ENCODE measurements around the gene KRT17.
"Not testable (repeated sequence)": the region's sequence is repeated elsewhere in the genome, so short reads cannot be mapped to it uniquely, and the experiment has no call there.

Gene KRT17

GRCh38 chr17:41653892-41654677 is 29.7 kb upstream of the KRT17 start:
- no peak for DNase-seq

DNA sequence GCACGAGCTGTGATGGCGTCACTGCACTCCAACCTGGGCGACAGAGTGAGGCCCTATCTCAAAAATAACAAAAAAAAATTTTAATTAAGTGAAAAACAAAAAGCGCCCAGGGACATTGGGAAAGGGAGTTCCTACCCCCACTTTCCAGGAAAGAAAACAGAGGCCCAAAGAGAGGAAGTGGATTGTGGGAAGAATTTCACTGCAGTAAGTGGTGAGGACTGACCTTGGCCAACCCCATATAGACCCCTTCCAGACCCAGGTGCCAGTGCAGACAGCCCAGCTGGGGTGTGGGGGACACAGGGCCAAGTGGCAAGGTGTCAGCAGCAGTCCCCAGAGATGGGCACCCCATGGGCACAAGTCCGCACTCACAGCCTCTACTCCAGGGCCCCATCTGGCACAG is 29.0 kb upstream of the KRT17 start:
- no peak for DNase-seq

GRCh38 chr17:41652461-41652970 is 28.1 kb upstream of the KRT17 start:
- DNase-seq, result no peak

DNA sequence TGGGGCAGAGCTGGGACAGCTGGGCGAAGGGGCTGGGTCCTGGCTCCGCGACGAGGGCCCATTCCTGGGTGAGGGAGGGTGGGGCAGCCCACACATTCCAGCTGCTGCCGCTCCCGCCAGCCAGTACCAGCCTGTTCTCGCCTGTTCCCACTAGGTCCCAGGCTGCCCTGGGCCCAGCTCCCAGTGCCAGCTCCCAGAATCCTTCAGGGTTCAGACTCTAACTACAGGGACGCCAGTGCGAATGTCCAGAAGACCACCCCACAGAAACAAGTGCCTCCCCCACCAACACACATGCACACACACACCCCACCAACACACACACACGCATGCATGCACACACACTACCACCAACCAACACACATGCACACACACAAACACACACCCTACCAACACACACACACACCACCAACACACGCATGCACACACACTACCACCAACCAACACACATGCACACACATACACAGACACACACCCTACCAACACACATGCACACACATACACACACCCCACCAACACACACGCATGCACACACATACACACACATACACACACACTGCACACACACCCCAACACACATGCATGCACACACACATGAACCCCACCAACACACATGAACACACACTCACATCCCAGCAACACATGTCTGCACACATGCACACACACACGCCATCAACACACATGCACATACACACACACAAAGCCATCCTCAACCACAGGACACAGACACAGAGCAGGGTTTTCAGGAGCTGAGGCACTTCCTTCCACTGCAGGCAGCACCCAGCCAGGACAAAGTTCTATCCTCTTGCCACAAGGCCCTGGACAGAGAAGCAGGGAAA is 27.5 kb upstream of the KRT17 start:
- DNase-seq, result no peak

DNA sequence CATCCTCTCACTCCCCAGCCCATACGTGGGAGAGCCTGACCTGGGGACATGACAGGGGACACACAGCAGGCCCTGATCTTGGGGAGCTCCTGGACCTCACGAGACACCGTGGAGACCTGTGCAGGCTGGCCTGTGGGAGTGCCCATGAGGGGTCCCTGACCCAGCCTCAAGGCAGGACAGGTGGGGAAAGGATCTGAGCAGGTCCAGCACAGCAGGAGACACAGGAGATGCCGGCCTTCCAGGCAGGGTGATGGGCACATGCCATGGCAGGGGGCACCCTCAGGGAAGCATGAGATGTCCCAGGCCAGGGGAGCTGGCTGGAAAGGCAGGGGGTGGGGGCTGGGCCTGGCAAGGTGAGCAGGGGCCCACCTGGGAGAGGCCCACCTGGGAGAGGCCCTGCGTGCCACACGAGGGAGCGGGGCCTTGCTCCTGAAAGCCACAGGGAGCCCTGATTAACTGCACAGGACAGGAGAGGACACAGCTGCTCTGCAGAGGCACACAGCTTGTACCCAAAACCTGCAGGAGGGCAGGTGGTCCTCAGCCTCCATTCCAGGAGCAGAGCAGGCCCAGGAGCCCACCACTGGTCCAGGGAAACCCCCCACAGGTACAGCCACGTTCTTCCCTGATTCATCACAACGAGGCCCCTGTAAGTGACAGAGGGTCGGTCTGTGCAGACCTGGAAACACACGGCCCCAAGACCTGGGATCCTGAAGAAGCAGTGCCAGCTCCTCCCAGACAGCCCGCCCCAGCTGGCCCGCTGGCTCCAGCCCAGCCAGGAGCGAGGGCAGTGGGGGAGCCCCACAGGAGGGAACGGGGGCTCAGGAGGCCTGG is 26.6 kb upstream of the KRT17 start:
- DNase-seq, result no peak

DNA sequence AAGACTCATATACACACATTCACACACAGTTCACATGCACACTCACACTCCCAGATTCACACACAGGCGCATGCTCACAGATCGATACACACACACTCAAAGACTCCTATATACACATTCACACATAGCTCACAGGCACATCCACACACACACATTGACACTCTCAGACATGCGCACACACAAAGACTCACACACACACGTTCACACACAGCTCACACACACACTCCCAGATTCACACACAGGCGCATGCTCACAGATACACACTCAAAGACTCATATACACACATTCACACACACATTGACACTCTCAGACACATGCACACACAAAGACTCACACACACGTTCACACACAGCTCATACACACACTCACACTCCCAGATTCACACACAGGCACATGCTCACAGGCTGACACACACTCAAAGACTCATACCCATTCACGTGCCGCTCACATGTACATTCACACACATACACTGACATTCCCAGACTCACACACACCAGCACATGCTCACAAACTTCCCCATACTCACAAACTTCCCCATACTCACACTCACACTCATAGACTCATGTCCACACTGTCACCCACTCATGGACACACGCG is 25.6 kb upstream of the KRT17 start:
- DNase-seq, result no peak

DNA sequence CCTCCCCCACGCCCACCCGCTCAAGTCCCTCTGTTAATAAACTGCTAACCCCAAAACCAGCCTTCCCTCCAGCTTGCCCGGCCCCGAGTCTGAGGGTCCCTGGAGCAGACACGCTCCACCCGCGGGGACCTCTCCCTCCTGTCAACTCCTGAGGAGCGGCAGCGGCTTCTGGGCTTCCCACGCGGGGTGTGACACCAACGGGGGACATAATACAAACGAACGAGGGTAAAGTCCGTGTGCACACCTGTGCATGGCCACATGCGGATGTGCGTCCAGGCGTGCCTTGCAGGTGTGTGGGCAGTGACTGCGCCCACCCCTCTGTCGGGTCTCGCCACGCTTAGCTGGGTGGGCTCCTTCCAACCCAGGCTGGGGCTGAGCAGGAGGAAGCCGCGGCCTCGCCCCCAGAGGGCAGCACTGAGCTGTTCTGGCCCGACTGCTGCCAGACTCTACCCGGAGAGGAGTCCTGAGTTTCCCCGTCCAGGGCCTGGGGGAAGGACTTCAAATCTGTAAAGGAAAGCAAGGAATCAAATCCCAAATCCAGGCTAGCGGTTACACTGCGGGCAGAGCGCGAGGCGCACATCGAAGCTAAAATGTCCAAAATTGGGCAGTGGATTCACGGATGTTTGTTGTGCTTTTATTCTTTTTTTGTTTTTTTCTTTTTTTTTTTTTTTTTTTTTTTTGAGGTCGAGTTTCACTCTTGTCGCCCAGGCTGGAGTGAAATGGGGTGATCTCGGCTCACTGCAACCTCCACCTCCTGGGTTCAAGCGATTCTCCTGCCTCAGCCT is 24.2 kb upstream of the KRT17 start:
- no peak for DNase-seq

GRCh38 chr17:41647940-41648410 is 23.6 kb upstream of the KRT17 start:
- DNase-seq, result no peak

GRCh38 chr17:41647038-41647813 is 22.9 kb upstream of the KRT17 start:
- no peak for DNase-seq

DNA sequence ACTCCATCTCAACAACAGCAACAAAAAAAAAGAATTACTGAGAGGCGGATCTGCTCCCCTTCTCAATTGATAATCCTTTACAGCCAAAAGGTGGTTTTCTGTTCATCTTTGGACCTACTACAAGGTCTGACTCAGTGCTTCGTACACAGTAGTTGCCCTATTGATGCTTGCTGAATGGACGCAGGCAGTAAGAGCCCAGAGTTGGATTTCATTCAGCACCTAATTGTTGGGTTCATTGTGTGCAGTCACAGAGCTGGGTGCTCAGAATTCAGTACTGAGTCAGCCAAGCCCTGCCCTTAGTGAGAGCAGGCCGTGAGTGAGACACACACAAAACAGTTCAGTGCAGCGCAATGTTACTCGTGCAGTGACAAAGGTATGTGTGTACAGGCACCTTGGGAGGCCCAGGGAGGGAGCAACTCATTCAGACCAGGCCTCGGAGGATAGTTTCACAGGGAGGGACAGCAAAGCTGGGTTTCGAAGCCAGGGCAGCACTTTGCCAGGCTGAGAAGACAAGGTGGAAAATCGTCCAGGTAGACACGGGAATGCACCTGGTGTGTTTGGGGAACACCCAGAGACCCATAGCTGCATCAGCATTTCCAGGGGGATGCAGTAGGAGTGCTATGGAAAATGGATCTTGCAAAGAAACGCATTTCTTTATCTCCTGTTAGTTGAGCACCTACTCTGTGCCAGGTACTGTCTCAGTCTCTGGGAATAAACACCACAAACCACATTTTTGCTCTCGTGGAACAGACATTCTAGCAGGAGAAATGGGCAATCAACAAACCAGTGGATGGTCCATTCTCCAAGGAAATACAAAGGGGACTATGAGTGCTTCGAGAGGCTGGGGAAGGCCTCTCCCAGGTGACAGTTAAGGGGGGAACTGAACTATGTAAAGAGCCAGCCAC is 18.1 kb upstream of the KRT17 start:
- DNase-seq, result no peak

DNA sequence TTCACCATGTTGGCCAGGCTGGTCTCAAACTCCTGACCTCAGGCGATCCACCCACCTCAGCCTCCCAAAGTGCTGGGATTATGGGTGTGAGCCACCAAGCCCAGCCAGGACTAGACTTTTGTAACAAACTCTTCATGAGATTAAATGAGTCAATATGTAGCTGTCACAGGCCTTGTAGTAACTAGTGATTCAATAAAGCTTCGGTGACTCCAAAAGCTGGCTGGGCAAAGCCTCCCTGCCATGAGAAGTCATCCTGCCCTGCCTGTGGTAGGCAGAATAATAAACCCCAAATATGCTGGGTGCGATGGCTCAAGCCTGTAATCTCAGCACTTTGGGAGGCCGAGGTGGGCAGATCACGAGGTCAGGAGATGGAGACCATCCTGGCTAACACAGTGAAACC is 16.2 kb upstream of the KRT17 start:
- DNase-seq, result not testable (repeated sequence)

DNA sequence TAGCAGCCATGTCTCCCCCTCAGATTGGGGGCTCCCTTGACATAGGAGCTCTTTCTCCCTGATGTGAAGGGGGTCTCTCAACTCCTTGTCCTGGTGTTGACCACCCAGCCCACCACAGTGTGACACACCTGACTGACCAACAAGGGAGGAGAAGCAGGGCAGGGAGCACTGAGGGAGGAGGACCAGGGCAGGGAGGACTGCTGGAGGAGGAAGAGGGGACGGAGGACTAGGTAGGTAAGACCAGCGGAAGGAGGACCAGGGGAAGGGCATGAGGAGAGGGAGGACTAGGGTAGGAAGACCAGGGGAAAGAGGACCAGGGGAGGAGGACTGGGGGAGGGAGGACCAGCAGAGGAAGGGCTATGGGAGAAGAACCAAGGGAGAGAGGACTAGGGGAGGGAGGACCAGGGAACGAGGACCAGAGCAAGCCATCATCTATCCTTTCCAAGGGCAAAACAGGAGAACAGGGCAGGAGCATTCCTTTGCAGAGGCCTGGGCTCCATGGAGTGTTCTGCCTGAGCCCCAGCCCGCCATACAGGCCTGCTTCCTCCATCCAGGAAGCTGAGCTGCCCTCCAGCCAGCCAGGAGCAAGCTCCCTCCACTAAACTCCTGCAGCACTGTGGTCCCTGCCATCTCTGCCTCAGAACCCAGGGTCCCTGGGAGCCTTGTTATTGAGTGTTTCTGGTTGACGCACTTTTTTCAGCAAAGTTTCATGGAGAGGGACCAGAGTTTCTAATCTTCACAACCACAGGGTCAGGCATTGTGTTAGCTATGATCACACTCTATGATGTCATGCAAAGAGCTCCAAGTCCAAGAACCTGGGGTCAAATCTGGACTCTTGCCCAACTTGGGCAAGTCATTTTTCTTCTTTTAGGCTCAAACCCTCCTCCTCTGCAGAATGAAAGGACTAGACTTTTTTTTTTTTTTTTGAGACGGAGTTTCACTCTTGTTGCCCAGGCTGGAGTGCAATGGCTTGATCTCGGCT is 15.4 kb upstream of the KRT17 start:
- DNase-seq, result no peak

GRCh38 chr17:41638941-41639340 is 14.6 kb upstream of the KRT17 start:
- DNase-seq, result no peak

DNA sequence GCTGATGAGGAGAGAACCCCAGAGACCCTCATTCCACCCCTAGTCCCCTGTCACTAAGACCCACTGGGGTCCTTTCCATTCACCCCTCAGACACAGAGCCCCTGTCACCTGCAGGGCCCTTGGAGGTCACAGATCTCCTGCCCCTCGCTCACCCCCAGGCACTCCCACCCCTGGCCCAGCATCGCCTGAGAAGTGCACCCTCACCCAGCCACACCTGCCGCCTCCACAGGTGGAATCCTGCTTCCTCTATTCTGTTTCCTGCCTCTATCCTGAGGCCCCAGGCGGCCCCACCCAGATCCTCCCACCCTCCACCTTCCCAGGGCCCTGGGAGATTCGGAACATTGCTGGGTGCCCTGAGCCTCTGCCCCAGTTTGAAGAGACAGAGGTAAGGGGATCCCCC is 13.8 kb upstream of the KRT17 start:
- DNase-seq, result no peak

DNA sequence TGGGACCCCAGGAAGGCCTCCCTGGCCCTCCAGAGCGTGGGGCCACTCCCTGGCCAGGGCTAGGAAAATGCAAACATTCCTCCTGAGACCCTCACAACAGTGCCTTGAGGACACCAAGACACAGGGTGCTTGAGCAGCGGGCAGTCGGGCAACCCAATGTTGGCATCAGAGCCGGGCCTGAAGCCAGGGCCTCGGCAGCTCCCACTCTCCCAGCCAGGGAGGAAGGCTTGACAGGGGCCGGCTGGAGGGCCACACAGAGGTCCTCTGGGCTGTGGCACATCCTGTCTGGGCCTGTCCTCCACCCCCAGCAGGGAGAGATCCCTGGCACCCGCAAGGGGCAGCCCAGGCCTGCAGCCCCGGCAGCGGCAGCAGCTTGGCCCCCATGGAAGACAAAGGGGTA is 12.3 kb upstream of the KRT17 start:
- DNase-seq, result no peak

DNA sequence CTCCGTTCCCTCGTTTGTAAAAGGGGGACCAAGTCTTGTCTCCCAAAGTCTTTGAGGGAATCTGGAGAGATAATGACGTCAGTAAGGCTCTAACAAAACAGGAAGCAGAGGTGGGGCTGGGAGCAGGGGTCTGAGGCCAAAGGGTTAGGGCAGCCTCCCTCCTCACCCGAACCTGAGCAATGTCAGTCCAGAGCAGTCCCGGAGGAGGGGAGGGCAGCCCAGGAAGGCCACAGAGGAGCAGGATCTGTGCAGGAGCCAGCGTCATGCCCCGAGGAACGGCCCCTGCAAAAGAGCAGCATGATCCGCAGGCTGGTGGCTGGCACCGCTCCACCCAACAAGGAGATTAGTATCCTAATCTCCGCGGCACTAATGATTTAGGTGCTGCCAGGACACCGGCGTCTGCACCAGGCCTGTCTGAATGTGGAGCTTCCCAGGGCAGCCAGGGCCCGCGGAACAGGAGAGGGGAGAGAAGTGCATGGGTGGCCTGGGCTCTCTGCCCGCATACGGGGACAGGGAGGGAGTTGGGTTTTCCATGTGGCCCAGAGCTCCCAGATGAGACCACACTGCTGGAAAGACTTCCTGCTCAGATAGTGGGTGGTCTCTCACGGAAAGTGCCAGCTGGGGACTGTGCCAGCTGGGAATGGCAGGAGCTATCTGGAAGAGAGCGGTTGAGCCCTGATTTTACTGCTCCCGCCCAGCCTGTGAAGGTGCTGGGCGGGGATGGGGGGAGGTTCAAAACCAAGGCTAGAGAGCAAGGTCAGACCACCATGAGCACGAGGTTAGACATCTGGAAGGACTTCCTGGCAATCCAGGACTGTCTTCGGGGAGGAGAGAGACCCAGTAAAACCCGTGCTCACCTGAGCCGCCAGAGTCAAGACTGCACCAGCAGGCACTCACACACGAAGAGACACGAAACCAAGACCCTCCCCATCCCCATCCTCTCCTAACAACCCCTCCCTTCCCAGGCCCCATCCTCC is 11.0 kb upstream of the KRT17 start:
- no peak for DNase-seq

GRCh38 chr17:41634639-41635038 is 10.3 kb upstream of the KRT17 start:
- DNase-seq, result no peak
